Measurements from ENCODE around the gene UBP1. TPM values are rescaled to one million over a fixed set of nuclear protein-coding genes. Genes with fewer than 3 reads are reported as not detected.

UBP1 gene
- total RNA-seq, 1 donor from 2014 or later: 61.8 TPM

- no peaks in the 10 kb centered on the region for H3K9me3 Mint-ChIP-seq (ENCODE audit: low read depth)
- peaks cover 18% of the 10 kb centered on the region for H3K36me3 Mint-ChIP-seq (ENCODE audit: low read depth)
- no peak overlapping the region for H3K4me3 Mint-ChIP-seq (ENCODE audit: unreplicated experiment)
- H3K27me3 Mint-ChIP-seq (ENCODE audit: low read depth): no peaks in the 10 kb centered on the region
- H3K4me1 Mint-ChIP-seq (ENCODE audit: low read depth): peaks cover 7% of the 10 kb centered on the region
- DNase-seq (ENCODE audit: low spot score): no peak
- TF ChIP-seq, protein P1, sequence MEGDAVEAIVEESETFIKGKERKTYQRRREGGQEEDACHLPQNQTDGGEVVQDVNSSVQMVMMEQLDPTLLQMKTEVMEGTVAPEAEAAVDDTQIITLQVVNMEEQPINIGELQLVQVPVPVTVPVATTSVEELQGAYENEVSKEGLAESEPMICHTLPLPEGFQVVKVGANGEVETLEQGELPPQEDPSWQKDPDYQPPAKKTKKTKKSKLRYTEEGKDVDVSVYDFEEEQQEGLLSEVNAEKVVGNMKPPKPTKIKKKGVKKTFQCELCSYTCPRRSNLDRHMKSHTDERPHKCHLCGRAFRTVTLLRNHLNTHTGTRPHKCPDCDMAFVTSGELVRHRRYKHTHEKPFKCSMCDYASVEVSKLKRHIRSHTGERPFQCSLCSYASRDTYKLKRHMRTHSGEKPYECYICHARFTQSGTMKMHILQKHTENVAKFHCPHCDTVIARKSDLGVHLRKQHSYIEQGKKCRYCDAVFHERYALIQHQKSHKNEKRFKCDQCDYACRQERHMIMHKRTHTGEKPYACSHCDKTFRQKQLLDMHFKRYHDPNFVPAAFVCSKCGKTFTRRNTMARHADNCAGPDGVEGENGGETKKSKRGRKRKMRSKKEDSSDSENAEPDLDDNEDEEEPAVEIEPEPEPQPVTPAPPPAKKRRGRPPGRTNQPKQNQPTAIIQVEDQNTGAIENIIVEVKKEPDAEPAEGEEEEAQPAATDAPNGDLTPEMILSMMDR (IDR thresholded peaks at IDR 0.05): no peak
- H3K27ac Mint-ChIP-seq (ENCODE audit: unreplicated experiment): peak overlapping the region; percentile 45
Observed at GRCh38 chr3:33377931-33378330, 62.3 kb downstream of the UBP1 start.

GRCh38 chr3:33377489-33377888 is 62.7 kb downstream of the UBP1 start:
- Mint-ChIP-seq H3K4me1 (ENCODE audit: low read depth) (peaks cover 11% of the 10 kb centered on the region), H3K27me3 (ENCODE audit: low read depth) (no peaks in the 10 kb centered on the region), H3K27ac (ENCODE audit: unreplicated experiment) (no peak overlapping the region), H3K36me3 (ENCODE audit: low read depth) (peaks cover 15% of the 10 kb centered on the region), H3K4me3 (ENCODE audit: unreplicated experiment) (no peak overlapping the region), H3K9me3 (ENCODE audit: low read depth) (no peaks in the 10 kb centered on the region)
- TF ChIP-seq, protein P1 (IDR thresholded peaks at IDR 0.05): no peak
- DNase-seq (ENCODE audit: low spot score): no peak

DNA sequence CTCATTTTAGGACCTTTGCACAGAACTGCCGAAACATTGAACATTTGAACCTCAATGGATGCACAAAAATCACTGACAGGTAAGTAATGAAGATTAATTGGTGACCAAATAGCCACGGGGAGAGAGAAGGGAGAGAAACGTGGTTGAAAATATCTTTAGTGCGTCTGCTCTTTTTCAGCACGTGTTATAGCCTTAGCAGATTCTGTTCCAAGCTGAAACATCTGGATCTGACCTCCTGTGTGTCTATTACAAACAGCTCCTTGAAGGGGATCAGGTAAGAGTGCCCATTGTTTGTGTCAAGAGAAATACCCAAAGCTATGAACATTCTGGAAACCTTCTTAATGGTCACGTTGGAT is 67.1 kb downstream of the UBP1 start:
- Mint-ChIP-seq H3K27me3 (ENCODE audit: low read depth) (no peaks in the 10 kb centered on the region), H3K36me3 (ENCODE audit: low read depth) (peaks cover 20% of the 10 kb centered on the region), H3K9me3 (ENCODE audit: low read depth) (peaks cover 8% of the 10 kb centered on the region), H3K4me3 (ENCODE audit: unreplicated experiment) (no peak overlapping the region), H3K27ac (ENCODE audit: unreplicated experiment) (no peak overlapping the region), H3K4me1 (ENCODE audit: low read depth) (peaks cover 15% of the 10 kb centered on the region)
- TF ChIP-seq, protein P1 (IDR thresholded peaks at IDR 0.05): no peak
- no peak for DNase-seq (ENCODE audit: low spot score)

GRCh38 chr3:33372218-33373081 is 67.8 kb downstream of the UBP1 start:
- H3K27ac Mint-ChIP-seq (ENCODE audit: unreplicated experiment): peak overlapping the region; percentile 76
- peaks cover 11% of the 10 kb centered on the region for H3K4me1 Mint-ChIP-seq (ENCODE audit: low read depth)
- H3K9me3 Mint-ChIP-seq (ENCODE audit: low read depth): peaks cover 8% of the 10 kb centered on the region
- DNase-seq (ENCODE audit: low spot score): no peak
- TF ChIP-seq, protein P1 (IDR thresholded peaks at IDR 0.05): peak; percentile 99
- H3K4me3 Mint-ChIP-seq (ENCODE audit: unreplicated experiment): no peak overlapping the region
- H3K27me3 Mint-ChIP-seq (ENCODE audit: low read depth): no peaks in the 10 kb centered on the region
- H3K36me3 Mint-ChIP-seq (ENCODE audit: low read depth): peaks cover 20% of the 10 kb centered on the region

GRCh38 chr3:33364531-33365128 is 75.6 kb downstream of the UBP1 start:
- Mint-ChIP-seq H3K4me3 (ENCODE audit: unreplicated experiment) (no peak overlapping the region), H3K27ac (ENCODE audit: unreplicated experiment) (peak overlapping the region; percentile 55), H3K4me1 (ENCODE audit: low read depth) (peaks cover 17% of the 10 kb centered on the region), H3K27me3 (ENCODE audit: low read depth) (no peaks in the 10 kb centered on the region), H3K9me3 (ENCODE audit: low read depth) (no peaks in the 10 kb centered on the region), H3K36me3 (ENCODE audit: low read depth) (peaks cover 4% of the 10 kb centered on the region)
- TF ChIP-seq, protein P1 (IDR thresholded peaks at IDR 0.05): no peak
- no peak for DNase-seq (ENCODE audit: low spot score)

All from chondrocyte (in vitro differentiated cells).